OCI-LY1 (cell line): Measurements from ENCODE around the gene PDE2A.

Source experiments
- EZH2 ChIP-seq: fragments of 200-600 bp; sonication (generic), shearing (Covaris generic); IDR thresholded peaks from 2 replicates; pipeline ENCODE4 v1.8.0; 2017; ENCODE audit warnings: borderline replicate concordance, mixed run types, mild to moderate bottlenecking, antibody characterized with exemption, low read length, moderate library complexity, mixed read lengths
- TF ChIP-seq, protein P1 (sequence below): fragments of 200-600 bp; sonication (generic), shearing (Covaris generic); IDR thresholded peaks from 2 replicates; pipeline ENCODE4 v1.5.1; 2017; ENCODE audit warnings: mild to moderate bottlenecking, antibody characterized with exemption, low read length, moderate library complexity, mixed read lengths

DNA sequence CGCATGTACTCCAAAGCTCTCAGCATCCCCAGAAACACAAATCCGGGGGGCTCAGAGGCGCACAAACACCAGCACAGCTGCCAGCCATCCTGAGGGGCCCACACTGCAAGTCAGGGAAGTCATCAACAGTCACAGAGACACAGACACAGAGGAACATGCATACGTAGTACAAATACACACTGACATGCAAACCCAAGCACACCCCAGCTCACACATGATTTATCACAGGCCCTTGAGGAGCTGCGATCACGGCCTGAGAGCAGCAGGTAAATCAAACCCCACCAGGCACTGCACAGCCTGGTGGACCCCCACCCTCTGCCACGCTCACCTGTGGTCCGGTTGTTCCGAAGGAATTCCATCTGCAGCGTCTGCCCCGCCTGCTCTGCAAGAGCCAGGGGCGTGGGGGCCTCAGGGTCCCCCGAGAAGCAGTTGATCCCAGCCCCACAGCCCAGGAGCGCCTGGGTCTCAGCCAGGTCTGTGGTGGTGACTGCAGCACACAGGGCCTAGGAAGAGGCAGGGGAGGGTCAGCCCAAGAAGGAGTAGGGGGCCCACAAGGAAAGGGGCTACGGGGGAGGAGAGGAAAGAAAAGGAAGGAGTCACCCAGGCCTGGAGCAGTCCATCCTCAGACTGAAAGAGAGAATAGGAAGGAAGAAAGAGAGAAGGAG, 28.5 kb upstream of the PDE2A start:
- TF ChIP-seq, protein P1, sequence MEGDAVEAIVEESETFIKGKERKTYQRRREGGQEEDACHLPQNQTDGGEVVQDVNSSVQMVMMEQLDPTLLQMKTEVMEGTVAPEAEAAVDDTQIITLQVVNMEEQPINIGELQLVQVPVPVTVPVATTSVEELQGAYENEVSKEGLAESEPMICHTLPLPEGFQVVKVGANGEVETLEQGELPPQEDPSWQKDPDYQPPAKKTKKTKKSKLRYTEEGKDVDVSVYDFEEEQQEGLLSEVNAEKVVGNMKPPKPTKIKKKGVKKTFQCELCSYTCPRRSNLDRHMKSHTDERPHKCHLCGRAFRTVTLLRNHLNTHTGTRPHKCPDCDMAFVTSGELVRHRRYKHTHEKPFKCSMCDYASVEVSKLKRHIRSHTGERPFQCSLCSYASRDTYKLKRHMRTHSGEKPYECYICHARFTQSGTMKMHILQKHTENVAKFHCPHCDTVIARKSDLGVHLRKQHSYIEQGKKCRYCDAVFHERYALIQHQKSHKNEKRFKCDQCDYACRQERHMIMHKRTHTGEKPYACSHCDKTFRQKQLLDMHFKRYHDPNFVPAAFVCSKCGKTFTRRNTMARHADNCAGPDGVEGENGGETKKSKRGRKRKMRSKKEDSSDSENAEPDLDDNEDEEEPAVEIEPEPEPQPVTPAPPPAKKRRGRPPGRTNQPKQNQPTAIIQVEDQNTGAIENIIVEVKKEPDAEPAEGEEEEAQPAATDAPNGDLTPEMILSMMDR = no peak
- no peak for TF ChIP-seq EZH2
